ENCODE measurements around the gene COTL1.

COTL1 gene

GRCh38 chr16:84617791-84618580 lies at the start of gene COTL1:
COTL1 (minus strand) TSS chr16:84618078; CDS start chr16:84617914, 164 bp downstream.
- peak; percentile 96 for DNase-seq
- Mint-ChIP-seq H3K27me3 (peaks cover 31% of the 10 kb centered on the region), H3K36me3 (peaks cover 36% of the 10 kb centered on the region), H3K9me3 (no peaks in the 10 kb centered on the region), H3K4me1 (peaks cover 63% of the 10 kb centered on the region), H3K27ac (peak within 1 kb of the TSS; percentile 88), H3K4me3 (peak within 1 kb of the TSS; percentile 96)
- CTCF ChIA-PET, result interaction anchor here (0.8 kb wide), 1 partner anchor 107 kb away, joined by 3 read pairs; no protein-coding TSS in a partner anchor

- H3K27ac Mint-ChIP-seq, result no peak overlapping the region
- no peak overlapping the region for H3K4me3 Mint-ChIP-seq
- H3K36me3 Mint-ChIP-seq, result peaks cover 44% of the 10 kb centered on the region
- H3K4me1 Mint-ChIP-seq, result peaks cover 4% of the 10 kb centered on the region
- H3K27me3 Mint-ChIP-seq, result peaks cover 3% of the 10 kb centered on the region
- CTCF ChIA-PET, result interaction anchor here (1.1 to 1.7 kb wide), 2 partner anchors 8 to 73 kb away, joined by 4 to 6 read pairs; no protein-coding TSS in a partner anchor
- H3K9me3 Mint-ChIP-seq, result no peaks in the 10 kb centered on the region
- DNase-seq, result no peak
Observed at GRCh38 chr16:84665843-84666242, 48.0 kb upstream of the COTL1 start.

- H3K27me3 Mint-ChIP-seq, result no peaks in the 10 kb centered on the region
- no peak for DNase-seq
- H3K36me3 Mint-ChIP-seq, result peaks cover 47% of the 10 kb centered on the region
- peaks cover 8% of the 10 kb centered on the region for H3K4me1 Mint-ChIP-seq
- CTCF ChIA-PET, result interaction anchor here (1.1 to 1.7 kb wide), 3 partner anchors 9 to 74 kb away, joined by 4 to 6 read pairs (median 4); no protein-coding TSS in a partner anchor
- no peak overlapping the region for H3K4me3 Mint-ChIP-seq
- no peaks in the 10 kb centered on the region for H3K9me3 Mint-ChIP-seq
- no peak overlapping the region for H3K27ac Mint-ChIP-seq
Observed at GRCh38 chr16:84665359-84665758, 47.5 kb upstream of the COTL1 start.

- CTCF ChIA-PET, result interaction anchor here (1.0 to 3.9 kb wide), 5 partner anchors 9 to 75 kb away, joined by 3 to 27 read pairs (median 4); no protein-coding TSS in a partner anchor
- H3K36me3 Mint-ChIP-seq, result peaks cover 64% of the 10 kb centered on the region
Observed at GRCh38 chr16:84663433-84664101, 45.7 kb upstream of the COTL1 start.

GRCh38 chr16:84662471-84662870 lies 44.6 kb upstream of the COTL1 start:
- DNase-seq, result no peak
- no peak overlapping the region for H3K4me3 Mint-ChIP-seq
- CTCF ChIA-PET, result interaction anchor here (1.5 to 3.9 kb wide), 2 partner anchors 10 to 40 kb away, joined by 3 to 27 read pairs; no protein-coding TSS in a partner anchor
- peaks cover 32% of the 10 kb centered on the region for H3K4me1 Mint-ChIP-seq
- H3K27me3 Mint-ChIP-seq, result no peaks in the 10 kb centered on the region
- no peaks in the 10 kb centered on the region for H3K9me3 Mint-ChIP-seq
- H3K36me3 Mint-ChIP-seq, result peaks cover 74% of the 10 kb centered on the region
- no peak overlapping the region for H3K27ac Mint-ChIP-seq

More at GRCh38 chr16:84663433-84664101, 45.7 kb upstream of the COTL1 start:
- Mint-ChIP-seq H3K9me3 (no peaks in the 10 kb centered on the region), H3K4me1 (peaks cover 23% of the 10 kb centered on the region), H3K27me3 (no peaks in the 10 kb centered on the region), H3K4me3 (no peak overlapping the region), H3K27ac (no peak overlapping the region)
- DNase-seq, result no peak

GRCh38 chr16:84661418-84662060 lies 43.7 kb upstream of the COTL1 start:
- Mint-ChIP-seq H3K4me1 (peaks cover 40% of the 10 kb centered on the region), H3K4me3 (no peak overlapping the region), H3K27me3 (no peaks in the 10 kb centered on the region), H3K27ac (no peak overlapping the region), H3K9me3 (no peaks in the 10 kb centered on the region), H3K36me3 (peaks cover 82% of the 10 kb centered on the region)
- CTCF ChIA-PET, result interaction anchor here (1.5 to 3.9 kb wide), 2 partner anchors 11 to 39 kb away, joined by 3 to 27 read pairs; no protein-coding TSS in a partner anchor
- DNase-seq, result no peak

GRCh38 chr16:84660973-84661372 lies 43.1 kb upstream of the COTL1 start:
- Mint-ChIP-seq H3K9me3 (no peaks in the 10 kb centered on the region), H3K27ac (no peak overlapping the region), H3K36me3 (peaks cover 81% of the 10 kb centered on the region), H3K4me1 (peaks cover 46% of the 10 kb centered on the region), H3K4me3 (no peak overlapping the region), H3K27me3 (no peaks in the 10 kb centered on the region)
- DNase-seq, result no peak
- CTCF ChIA-PET, result interaction anchor here (3.9 kb wide), 1 partner anchor 12 kb away, joined by 27 read pairs; no protein-coding TSS in a partner anchor

GRCh38 chr16:84659656-84660300 lies 41.9 kb upstream of the COTL1 start:
- peaks cover 56% of the 10 kb centered on the region for H3K4me1 Mint-ChIP-seq
- no peak for DNase-seq
- H3K27ac Mint-ChIP-seq, result peak overlapping the region; percentile 33
- H3K9me3 Mint-ChIP-seq, result no peaks in the 10 kb centered on the region
- no peak overlapping the region for H3K4me3 Mint-ChIP-seq
- peaks cover 87% of the 10 kb centered on the region for H3K36me3 Mint-ChIP-seq
- CTCF ChIA-PET, result interaction anchor here (3.9 kb wide), 1 partner anchor 13 kb away, joined by 27 read pairs; no protein-coding TSS in a partner anchor
- H3K27me3 Mint-ChIP-seq, result no peaks in the 10 kb centered on the region

GRCh38 chr16:84658690-84659089 lies 40.8 kb upstream of the COTL1 start:
- H3K9me3 Mint-ChIP-seq, result no peaks in the 10 kb centered on the region
- peaks cover 64% of the 10 kb centered on the region for H3K4me1 Mint-ChIP-seq
- no peaks in the 10 kb centered on the region for H3K27me3 Mint-ChIP-seq
- H3K27ac Mint-ChIP-seq, result no peak overlapping the region
- DNase-seq, result no peak
- H3K36me3 Mint-ChIP-seq, result peaks cover 85% of the 10 kb centered on the region
- H3K4me3 Mint-ChIP-seq, result no peak overlapping the region
- CTCF ChIA-PET, result interaction anchor here (1.3 to 1.5 kb wide), 2 partner anchors 14 to 36 kb away, joined by 3 to 5 read pairs; no protein-coding TSS in a partner anchor

GRCh38 chr16:84657229-84657837 lies 39.5 kb upstream of the COTL1 start:
- Mint-ChIP-seq H3K27me3 (no peaks in the 10 kb centered on the region), H3K36me3 (peaks cover 83% of the 10 kb centered on the region), H3K9me3 (no peaks in the 10 kb centered on the region), H3K27ac (no peak overlapping the region), H3K4me1 (peaks cover 76% of the 10 kb centered on the region), H3K4me3 (no peak overlapping the region)
- CTCF ChIA-PET, result no interaction called here
- DNase-seq, result no peak

GRCh38 chr16:84656649-84657048 lies 38.8 kb upstream of the COTL1 start:
- no peaks in the 10 kb centered on the region for H3K9me3 Mint-ChIP-seq
- CTCF ChIA-PET, result interaction anchor here (0.6 to 1.4 kb wide), 2 partner anchors 69 to 104 kb away, joined by 4 to 6 read pairs; no protein-coding TSS in a partner anchor
- H3K4me3 Mint-ChIP-seq, result no peak overlapping the region
- no peaks in the 10 kb centered on the region for H3K27me3 Mint-ChIP-seq
- peaks cover 83% of the 10 kb centered on the region for H3K36me3 Mint-ChIP-seq
- H3K27ac Mint-ChIP-seq, result peak overlapping the region; percentile 68
- H3K4me1 Mint-ChIP-seq, result peaks cover 82% of the 10 kb centered on the region
- no peak for DNase-seq

GRCh38 chr16:84654998-84655397 lies 37.1 kb upstream of the COTL1 start:
- CTCF ChIA-PET, result interaction anchor here (1.4 to 1.7 kb wide), 2 partner anchors 70 to 71 kb away, joined by 5 to 6 read pairs; no protein-coding TSS in a partner anchor
- no peak overlapping the region for H3K4me3 Mint-ChIP-seq

GRCh38 chr16:84654238-84654637 lies 36.4 kb upstream of the COTL1 start:
- DNase-seq, result no peak
- H3K27ac Mint-ChIP-seq, result peak overlapping the region; percentile 24
- peaks cover 88% of the 10 kb centered on the region for H3K4me1 Mint-ChIP-seq
- H3K9me3 Mint-ChIP-seq, result no peaks in the 10 kb centered on the region
- no peak overlapping the region for H3K4me3 Mint-ChIP-seq
- CTCF ChIA-PET, result interaction anchor here (1.5 to 2.3 kb wide), 3 partner anchors 18 to 72 kb away, joined by 5 to 7 read pairs (median 6); no protein-coding TSS in a partner anchor
- H3K27me3 Mint-ChIP-seq, result peaks cover 5% of the 10 kb centered on the region
- peaks cover 82% of the 10 kb centered on the region for H3K36me3 Mint-ChIP-seq

More at GRCh38 chr16:84654998-84655397, 37.1 kb upstream of the COTL1 start:
- Mint-ChIP-seq H3K36me3 (peaks cover 85% of the 10 kb centered on the region), H3K27ac (peak overlapping the region; percentile 53), H3K27me3 (peaks cover 1% of the 10 kb centered on the region), H3K9me3 (no peaks in the 10 kb centered on the region), H3K4me1 (peaks cover 86% of the 10 kb centered on the region)
- DNase-seq, result no peak
